ENCODE results near the gene GRIK2. TPM values are rescaled to one million over a fixed set of nuclear protein-coding genes. Genes with fewer than 3 reads are reported as not detected.

Gene GRIK2
- total RNA-seq, 2 donors from 2014 or later: 0.92 to 2.0 TPM

GRCh38 chr6:101650402-101651100 lies 257.0 kb downstream of the GRIK2 start:
- H3K27me3 ChIP-seq (replicated peaks; ENCODE audit: insufficient read depth): no peaks in the 10 kb centered on the region
- ATAC-seq (ENCODE audit: insufficient number of reproducible peaks, low FRiP score, low read depth) (no peak), DNase-seq (ENCODE audit: low spot score) (no peak)
- no peak for TF ChIP-seq CTCF (IDR thresholded peaks at IDR 0.05)
- H3K27ac ChIP-seq: no peak overlapping the region
- H3K36me3 ChIP-seq: no peaks in the 10 kb centered on the region
- H3K9me3 ChIP-seq: no peaks in the 10 kb centered on the region
- H3K4me3 ChIP-seq: no peak overlapping the region
- H3K4me1 ChIP-seq (ENCODE audit: control insufficient read depth in 1 of 2, low read depth in 2 of 2): no peaks in the 10 kb centered on the region

GRCh38 chr6:101652079-101652478 lies 258.6 kb downstream of the GRIK2 start:
- DNase-seq (ENCODE audit: low spot score): no peak
- H3K4me1 ChIP-seq (ENCODE audit: control insufficient read depth in 1 of 2, low read depth in 2 of 2): no peaks in the 10 kb centered on the region
- H3K9me3 ChIP-seq: no peaks in the 10 kb centered on the region
- no peak overlapping the region for H3K4me3 ChIP-seq
- no peaks in the 10 kb centered on the region for H3K27me3 ChIP-seq (replicated peaks; ENCODE audit: insufficient read depth)
- H3K27ac ChIP-seq: no peak overlapping the region
- ATAC-seq (ENCODE audit: insufficient number of reproducible peaks, low FRiP score, low read depth): no peak
- no peak for TF ChIP-seq CTCF (IDR thresholded peaks at IDR 0.05)
- H3K36me3 ChIP-seq: no peaks in the 10 kb centered on the region

- no peak for ATAC-seq (ENCODE audit: insufficient number of reproducible peaks, low FRiP score, low read depth)
- Histone ChIP-seq H3K27ac (no peak overlapping the region), H3K9me3 (no peaks in the 10 kb centered on the region), H3K36me3 (no peaks in the 10 kb centered on the region), H3K4me1 (ENCODE audit: control insufficient read depth in 1 of 2, low read depth in 2 of 2) (no peaks in the 10 kb centered on the region), H3K27me3 (replicated peaks; ENCODE audit: insufficient read depth) (no peaks in the 10 kb centered on the region), H3K4me3 (no peak overlapping the region)
- DNase-seq (ENCODE audit: low spot score): no peak
- TF ChIP-seq CTCF (IDR thresholded peaks at IDR 0.05): no peak
Observed at GRCh38 chr6:101655109-101655508, 261.6 kb downstream of the GRIK2 start.

GRCh38 chr6:101662111-101662897 lies 268.8 kb downstream of the GRIK2 start:
- no peaks in the 10 kb centered on the region for H3K27me3 ChIP-seq (replicated peaks; ENCODE audit: insufficient read depth)
- no peak overlapping the region for H3K4me3 ChIP-seq
- DNase-seq (ENCODE audit: low spot score) (no peak), ATAC-seq (ENCODE audit: insufficient number of reproducible peaks, low FRiP score, low read depth) (no peak)
- H3K27ac ChIP-seq: no peak overlapping the region
- no peaks in the 10 kb centered on the region for H3K36me3 ChIP-seq
- H3K9me3 ChIP-seq: no peaks in the 10 kb centered on the region
- TF ChIP-seq CTCF (IDR thresholded peaks at IDR 0.05): no peak
- no peaks in the 10 kb centered on the region for H3K4me1 ChIP-seq (ENCODE audit: control insufficient read depth in 1 of 2, low read depth in 2 of 2)

- TF ChIP-seq CTCF (IDR thresholded peaks at IDR 0.05): no peak
- H3K4me1 ChIP-seq (ENCODE audit: control insufficient read depth in 1 of 2, low read depth in 2 of 2): no peaks in the 10 kb centered on the region
- ATAC-seq (ENCODE audit: insufficient number of reproducible peaks, low FRiP score, low read depth): no peak
- H3K4me3 ChIP-seq: no peak overlapping the region
- DNase-seq (ENCODE audit: low spot score): no peak
- H3K9me3 ChIP-seq: no peaks in the 10 kb centered on the region
- no peak overlapping the region for H3K27ac ChIP-seq
- no peaks in the 10 kb centered on the region for H3K27me3 ChIP-seq (replicated peaks; ENCODE audit: insufficient read depth)
- H3K36me3 ChIP-seq: no peaks in the 10 kb centered on the region
Observed at GRCh38 chr6:101663100-101663499, 269.6 kb downstream of the GRIK2 start.
